ENCODE results near the gene TSPAN18.

Gene TSPAN18

GRCh38 chr11:44711787-44712608, 14.8 kb upstream of the TSPAN18 start:
- no peak for DNase-seq

- no peak for DNase-seq
Observed at GRCh38 chr11:44713022-44713421, 13.7 kb upstream of the TSPAN18 start.

GRCh38 chr11:44716256-44716655, 10.5 kb upstream of the TSPAN18 start:
- no peak for DNase-seq

GRCh38 chr11:44718057-44718456, 8.7 kb upstream of the TSPAN18 start:
- no peak for DNase-seq

GRCh38 chr11:44718612-44719390, 8.0 kb upstream of the TSPAN18 start:
- no peak for DNase-seq

GRCh38 chr11:44725016-44725685, 1.6 kb upstream of the TSPAN18 start:
- no peak for DNase-seq

GRCh38 chr11:44725757-44726282, 942 bp upstream of the TSPAN18 start:
- DNase-seq = no peak

GRCh38 chr11:44727114-44727372, 281 bp downstream of the TSPAN18 start:
- no peak for DNase-seq

GRCh38 chr11:44727373-44728287, 868 bp downstream of the TSPAN18 start:
- peak; percentile 80 for DNase-seq

GRCh38 chr11:44728491-44728910, 1.7 kb downstream of the TSPAN18 start:
- DNase-seq = no peak

- DNase-seq = no peak
Observed at GRCh38 chr11:44729063-44729462, 2.3 kb downstream of the TSPAN18 start.

GRCh38 chr11:44729713-44730112, 3.0 kb downstream of the TSPAN18 start:
- no peak for DNase-seq

- DNase-seq = no peak
Observed at GRCh38 chr11:44730775-44731174, 4.0 kb downstream of the TSPAN18 start.

GRCh38 chr11:44731685-44732430, 5.1 kb downstream of the TSPAN18 start:
- DNase-seq = no peak

GRCh38 chr11:44732564-44732963, 5.8 kb downstream of the TSPAN18 start:
- no peak for DNase-seq

- DNase-seq = no peak
Observed at GRCh38 chr11:44733877-44734276, 7.1 kb downstream of the TSPAN18 start.

- no peak for DNase-seq
Observed at GRCh38 chr11:44734843-44735381, 8.2 kb downstream of the TSPAN18 start.

- DNase-seq = no peak
Observed at GRCh38 chr11:44736791-44737190, 10.0 kb downstream of the TSPAN18 start.

GRCh38 chr11:44737245-44738085, 10.7 kb downstream of the TSPAN18 start:
- DNase-seq = no peak

- DNase-seq = no peak
Observed at GRCh38 chr11:44738791-44739190, 12.0 kb downstream of the TSPAN18 start.

All from activated CD8-positive, alpha-beta memory T cell treated with anti-CD3 and anti-CD28 coated beads, Interleukin-2, amount 50 U/mL, for 4 hours (primary cell).